Neural cell (in vitro differentiated cells): Measurements from ENCODE around the gene GPC1. TPM values are rescaled to one million over a fixed set of nuclear protein-coding genes. Genes with fewer than 3 reads are reported as not detected.

Experiments used
- H2AFZ ChIP-seq: fragments of 200-600, 300-800 bp; sonication (generic), shearing (Covaris generic); 2 replicates; pipeline ENCODE4 v1.6.0; 2014; ENCODE audit warnings: low read depth, mild to moderate bottlenecking, antibody characterized with exemption, low read length, moderate library complexity
- H3F3A ChIP-seq: fragments of 200-600 bp; shearing (Covaris generic); 2 replicates; pipeline ENCODE4 v1.6.1; 2016; ENCODE audit warnings: mild to moderate bottlenecking, moderate library complexity, mixed read lengths, antibody characterized with exemption, low read length; ENCODE audit not compliant: insufficient read depth, poor library complexity, severe bottlenecking
- H3K27ac ChIP-seq: fragments of 200-600, 300-800 bp; sonication (generic), shearing (Covaris generic); 2 replicates; pipeline ENCODE4 v1.5.1; 2014; ENCODE audit warnings: mild to moderate bottlenecking, low read length, moderate library complexity
- H3K27me3 ChIP-seq: fragments of 300-800, 200-600 bp; sonication (generic), shearing (Covaris generic); 2 replicates; pipeline ENCODE4 v1.6.0; 2014; ENCODE audit warnings: mild to moderate bottlenecking, low read depth, low read length, moderate library complexity; ENCODE audit not compliant: insufficient read depth
- H3K36me3 ChIP-seq: fragments of 300-800, 200-600 bp; sonication (generic), shearing (Covaris generic); 2 replicates; pipeline ENCODE4 v1.5.1; 2014; ENCODE audit warnings: mild to moderate bottlenecking, antibody characterized with exemption, low read length, moderate library complexity; ENCODE audit not compliant: insufficient read depth
- H3K4me2 ChIP-seq: fragments of 300-800, 200-600 bp; sonication (generic), shearing (Covaris generic); 2 replicates; pipeline ENCODE4 v1.6.0; 2014; ENCODE audit warnings: mild to moderate bottlenecking, low read length
- H3K4me3 ChIP-seq: fragments of 300-800, 200-600 bp; sonication (generic), shearing (Covaris generic); 2 replicates; pipeline ENCODE4 v1.5.1; 2014; ENCODE audit warnings: mild to moderate bottlenecking, low read length, moderate library complexity
- H3K79me2 ChIP-seq: fragments of 200-600 bp; shearing (Covaris generic); replicated peaks from 2 replicates; pipeline ENCODE4 v1.6.0; 2014; ENCODE audit warnings: mild to moderate bottlenecking, low read length, moderate library complexity; ENCODE audit not compliant: insufficient read depth
- H3K9ac ChIP-seq: fragments of 300-800, 200-600 bp; sonication (generic), shearing (Covaris generic); 2 replicates; pipeline ENCODE4 v1.6.1; 2016; ENCODE audit warnings: mild to moderate bottlenecking, low read length, mixed read lengths
- H3K9me2 ChIP-seq: fragments of 200-600 bp; shearing (Covaris generic); 2 replicates; pipeline ENCODE4 v1.6.1; 2016; ENCODE audit warnings: mild to moderate bottlenecking, low read length, mixed read lengths; ENCODE audit not compliant: insufficient read depth
- H3K9me3 ChIP-seq: fragments of 200-600, 300-800 bp; sonication (generic), shearing (Covaris generic); 2 replicates; pipeline ENCODE4 v1.6.1; 2016; ENCODE audit warnings: mild to moderate bottlenecking, mixed run types, low read length, moderate library complexity, mixed read lengths
- H4K20me1 ChIP-seq: fragments of 200-600 bp; shearing (Covaris generic); 2 replicates; pipeline ENCODE4 v1.6.1; 2016; ENCODE audit warnings: mild to moderate bottlenecking, mixed run types; ENCODE audit not compliant: insufficient read depth
- CTCF ChIP-seq: fragments of 450-650 bp; IDR thresholded peaks from 2 replicates; pipeline ENCODE4 v1.5.1; 2014; ENCODE audit warnings: antibody characterized with exemption, mild to moderate bottlenecking, moderate library complexity; ENCODE audit not compliant: poor library complexity, severe bottlenecking
- EP300 ChIP-seq: fragments of 450-650 bp; conservative IDR thresholded peaks from 2 replicates; pipeline ENCODE4 v1.6.1; 2014; ENCODE audit warnings: antibody characterized with exemption, mild to moderate bottlenecking, moderate library complexity; ENCODE audit not compliant: poor library complexity, severe bottlenecking
- EZH2 ChIP-seq: fragments of 200-600, 300-800 bp; shearing (Covaris generic), sonication (generic); IDR thresholded peaks from 2 replicates; pipeline ENCODE4 v1.6.1; 2014; ENCODE audit warnings: antibody characterized with exemption, low read length, borderline replicate concordance, mild to moderate bottlenecking; ENCODE audit not compliant: insufficient read depth, poor library complexity, severe bottlenecking
- MXI1 ChIP-seq: fragments of 450-650 bp; conservative IDR thresholded peaks from 2 replicates; pipeline ENCODE4 v1.6.1; 2014; ENCODE audit warnings: antibody characterized with exemption, mild to moderate bottlenecking; ENCODE audit not compliant: poor library complexity, severe bottlenecking
- POLR2AphosphoS5 ChIP-seq: IDR thresholded peaks from 2 replicates; pipeline ENCODE4 v1.6.1; 2012
- RAD21 ChIP-seq: fragments of 450-650 bp; conservative IDR thresholded peaks from 2 replicates; pipeline ENCODE4 v1.6.1; 2014; ENCODE audit warnings: antibody characterized with exemption, mild to moderate bottlenecking, moderate library complexity
- REST ChIP-seq: IDR thresholded peaks from 2 replicates; pipeline ENCODE4 v1.6.1; 2012; ENCODE audit warnings: borderline replicate concordance
- SMC3 ChIP-seq: fragments of 450-650 bp; conservative IDR thresholded peaks from 2 replicates; pipeline ENCODE4 v1.6.1; 2014; ENCODE audit warnings: antibody characterized with exemption, mild to moderate bottlenecking, moderate library complexity; ENCODE audit not compliant: poor library complexity
- TAF1 ChIP-seq: IDR thresholded peaks from 2 replicates; pipeline ENCODE4 v1.6.1; 2012; ENCODE audit warnings: low read depth
- polyA plus RNA-seq: library from polyadenylated mRNA; depleted of rRNA; stranded (reverse); fragments of >200 nt; gene quantifications from 2 replicates; pipeline ENCODE4 v1.2.3, GENCODE V29; 2014

GPC1 gene
- polyA plus RNA-seq, 1 donor from 2014 or later: 74.0 TPM

GRCh38 chr2:240429872-240430491, 5.5 kb upstream of the GPC1 start:
- Histone ChIP-seq H3K27ac (no peak overlapping the region), H3K4me2 (no peak overlapping the region), H4K20me1 (no peaks in the 10 kb centered on the region), H3K79me2 (no peaks in the 10 kb centered on the region), H3K9ac (no peak overlapping the region), H3K9me3 (no peaks in the 10 kb centered on the region), H2AFZ (no peak overlapping the region), H3F3A (no peaks in the 10 kb centered on the region), H3K36me3 (no peaks in the 10 kb centered on the region), H3K9me2 (no peaks in the 10 kb centered on the region), H3K4me3 (no peak overlapping the region), H3K27me3 (no peaks in the 10 kb centered on the region)
- TF ChIP-seq MXI1: no peak
- no peak for TF ChIP-seq CTCF
- TF ChIP-seq EP300: no peak
- no peak for TF ChIP-seq REST
- no peak for TF ChIP-seq RAD21
- no peak for TF ChIP-seq SMC3
- no peak for TF ChIP-seq TAF1
- TF ChIP-seq EZH2: no peak
- no peak for TF ChIP-seq POLR2AphosphoS5

- TF ChIP-seq CTCF: no peak
- no peak for TF ChIP-seq REST
- TF ChIP-seq RAD21: no peak
- no peak for TF ChIP-seq POLR2AphosphoS5
- no peak for TF ChIP-seq MXI1
- TF ChIP-seq SMC3: no peak
- H2AFZ ChIP-seq: no peak overlapping the region
- no peaks in the 10 kb centered on the region for H3K79me2 ChIP-seq
- H4K20me1 ChIP-seq: no peaks in the 10 kb centered on the region
- no peaks in the 10 kb centered on the region for H3K27me3 ChIP-seq
- H3K36me3 ChIP-seq: no peaks in the 10 kb centered on the region
- H3K9me2 ChIP-seq: no peaks in the 10 kb centered on the region
- no peak overlapping the region for H3K4me2 ChIP-seq
- no peaks in the 10 kb centered on the region for H3F3A ChIP-seq
- H3K9ac ChIP-seq: no peak overlapping the region
- H3K4me3 ChIP-seq: no peak overlapping the region
- H3K9me3 ChIP-seq: no peaks in the 10 kb centered on the region
- H3K27ac ChIP-seq: no peak overlapping the region
Observed at GRCh38 chr2:240430595-240430994, 4.9 kb upstream of the GPC1 start.
